ENCODE data around the gene F3. TPM values are rescaled to one million over a fixed set of nuclear protein-coding genes. Genes with fewer than 3 reads are reported as not detected.

The F3 gene
- total RNA-seq, 1 donor from 2014 or later = 62.4 TPM

DNA sequence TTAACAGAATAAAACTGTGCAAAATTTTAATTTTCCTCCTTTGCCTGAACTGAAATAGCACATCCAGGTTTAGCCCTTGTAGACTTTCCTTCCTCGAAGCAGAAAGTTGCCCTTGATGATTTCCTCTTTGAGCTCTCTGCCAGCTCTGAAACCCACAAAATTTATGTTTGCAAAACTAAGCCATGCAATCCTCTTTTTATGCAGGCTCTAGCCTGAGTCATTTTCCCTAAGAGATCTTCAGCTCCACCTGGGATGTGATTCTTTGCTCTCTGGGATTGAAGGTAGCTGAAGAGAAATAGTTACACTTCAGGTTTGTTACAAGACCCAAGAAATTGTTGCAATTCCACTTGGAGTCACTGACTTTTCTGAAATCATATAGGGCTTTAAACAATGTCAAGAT is 1.4 kb upstream of the F3 start:
- Histone ChIP-seq H3K4me1 (peaks cover 38% of the 10 kb centered on the region), H3K27me3 (ENCODE audit: low read depth) (no peaks in the 10 kb centered on the region), H3K36me3 (no peaks in the 10 kb centered on the region), H3K4me3 (peak overlapping the region; percentile 79), H3K9me3 (no peaks in the 10 kb centered on the region), H3K27ac (peak overlapping the region; percentile 88)
- intact Hi-C loops (cut with DNase I) = no loop called here
- TF ChIP-seq, protein P1, sequence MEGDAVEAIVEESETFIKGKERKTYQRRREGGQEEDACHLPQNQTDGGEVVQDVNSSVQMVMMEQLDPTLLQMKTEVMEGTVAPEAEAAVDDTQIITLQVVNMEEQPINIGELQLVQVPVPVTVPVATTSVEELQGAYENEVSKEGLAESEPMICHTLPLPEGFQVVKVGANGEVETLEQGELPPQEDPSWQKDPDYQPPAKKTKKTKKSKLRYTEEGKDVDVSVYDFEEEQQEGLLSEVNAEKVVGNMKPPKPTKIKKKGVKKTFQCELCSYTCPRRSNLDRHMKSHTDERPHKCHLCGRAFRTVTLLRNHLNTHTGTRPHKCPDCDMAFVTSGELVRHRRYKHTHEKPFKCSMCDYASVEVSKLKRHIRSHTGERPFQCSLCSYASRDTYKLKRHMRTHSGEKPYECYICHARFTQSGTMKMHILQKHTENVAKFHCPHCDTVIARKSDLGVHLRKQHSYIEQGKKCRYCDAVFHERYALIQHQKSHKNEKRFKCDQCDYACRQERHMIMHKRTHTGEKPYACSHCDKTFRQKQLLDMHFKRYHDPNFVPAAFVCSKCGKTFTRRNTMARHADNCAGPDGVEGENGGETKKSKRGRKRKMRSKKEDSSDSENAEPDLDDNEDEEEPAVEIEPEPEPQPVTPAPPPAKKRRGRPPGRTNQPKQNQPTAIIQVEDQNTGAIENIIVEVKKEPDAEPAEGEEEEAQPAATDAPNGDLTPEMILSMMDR (IDR thresholded peaks at IDR 0.05) = no peak
- no peak for ATAC-seq
- DNase-seq = no peak

DNA sequence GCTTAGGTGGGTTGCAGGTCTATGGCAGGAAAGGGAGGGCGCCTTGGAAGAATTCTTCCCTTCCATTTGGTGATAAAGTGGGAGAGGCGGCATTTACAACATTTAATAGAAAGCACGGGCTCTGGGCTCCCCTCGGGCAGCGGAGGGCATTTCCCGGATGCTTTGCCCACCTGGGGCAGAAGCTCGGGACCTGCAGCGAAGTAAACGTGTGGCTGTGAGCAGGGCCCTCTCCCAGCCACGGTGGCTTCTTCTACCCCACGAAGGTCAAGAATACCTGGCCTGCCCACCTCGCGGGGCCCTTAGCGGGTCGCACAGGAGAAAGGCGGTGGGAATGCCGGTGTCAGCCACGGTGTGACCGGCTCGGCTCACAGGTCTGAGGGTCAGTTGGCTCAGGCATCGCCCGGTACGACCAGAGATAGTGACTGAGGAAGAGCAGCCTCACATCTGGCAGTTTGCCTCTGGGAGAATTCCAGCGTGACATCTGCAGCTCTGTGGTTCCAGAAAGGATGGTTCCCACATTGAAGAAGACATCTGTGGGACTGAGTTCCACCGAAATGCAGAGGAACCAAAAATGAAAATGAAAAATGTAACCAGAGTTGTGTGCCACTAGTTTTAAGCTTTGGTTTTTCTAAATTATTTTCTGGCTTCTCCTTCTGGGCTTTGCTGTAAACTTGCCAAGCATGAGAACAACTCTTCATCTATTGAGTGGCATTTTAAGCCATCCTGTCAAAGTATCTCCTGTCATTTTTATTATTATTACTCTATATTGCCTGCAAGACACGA is 720 bp upstream of the F3 start:
- H3K27ac ChIP-seq = peak overlapping the region; percentile 88
- intact Hi-C loops (cut with DNase I) = no loop called here
- no peaks in the 10 kb centered on the region for H3K9me3 ChIP-seq
- H3K4me1 ChIP-seq = peaks cover 46% of the 10 kb centered on the region
- ATAC-seq (peak; percentile 13 to 21), DNase-seq (peak; percentile 51)
- no peaks in the 10 kb centered on the region for H3K27me3 ChIP-seq (ENCODE audit: low read depth)
- no peaks in the 10 kb centered on the region for H3K36me3 ChIP-seq
- TF ChIP-seq, protein P1 (IDR thresholded peaks at IDR 0.05) = no peak
- H3K4me3 ChIP-seq = peak overlapping the region; percentile 79

DNA sequence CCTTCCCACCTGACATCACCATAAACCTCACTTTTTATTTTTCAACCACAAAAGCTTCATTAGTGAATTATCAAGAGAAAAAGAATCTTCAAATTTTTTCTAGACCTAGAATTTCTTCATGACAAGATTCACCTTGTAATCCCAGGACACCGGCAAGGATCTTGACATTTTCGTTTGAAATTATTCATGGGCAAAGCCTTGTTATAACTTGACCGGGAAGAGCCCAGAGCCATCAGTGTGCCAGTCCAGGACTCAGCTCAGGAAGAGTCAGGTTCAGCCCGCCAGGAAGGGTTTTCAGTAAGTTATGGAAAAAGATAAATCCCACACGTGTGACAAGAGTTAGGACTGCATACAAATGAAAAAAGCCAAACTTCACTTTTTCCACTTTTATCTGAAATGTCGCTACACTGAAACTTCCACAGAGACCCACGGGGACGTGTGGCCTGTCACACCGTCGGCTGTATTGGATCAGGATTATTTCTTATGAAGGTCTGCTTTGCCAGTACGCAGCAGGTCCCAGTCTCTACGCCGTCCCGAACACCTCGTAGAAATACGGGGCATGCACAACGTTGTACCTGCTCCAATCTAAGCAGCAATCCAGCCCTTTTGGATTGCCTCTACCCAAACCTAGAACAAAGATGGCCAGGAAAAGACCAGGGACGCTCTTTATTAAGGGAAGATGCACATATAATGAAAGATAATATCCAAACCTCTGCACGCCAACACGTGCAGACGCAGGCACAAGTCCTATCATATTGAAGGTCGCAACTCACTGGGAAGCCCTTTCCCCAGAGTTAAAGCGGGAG is 916 bp downstream of the F3 start:
- H3K27ac ChIP-seq = peak overlapping the region; percentile 88
- H3K9me3 ChIP-seq = no peaks in the 10 kb centered on the region
- no peaks in the 10 kb centered on the region for H3K27me3 ChIP-seq (ENCODE audit: low read depth)
- intact Hi-C loops (cut with DNase I) = no loop called here
- TF ChIP-seq, protein P1 (IDR thresholded peaks at IDR 0.05) = no peak
- peaks cover 3% of the 10 kb centered on the region for H3K36me3 ChIP-seq
- H3K4me3 ChIP-seq = peak overlapping the region; percentile 79
- no peak for DNase-seq
- peak in 1 of 2 donors; percentile 14 for ATAC-seq
- H3K4me1 ChIP-seq = peaks cover 58% of the 10 kb centered on the region

- DNase-seq (no peak), ATAC-seq (no peak)
- H3K9me3 ChIP-seq = no peaks in the 10 kb centered on the region
- H3K27ac ChIP-seq = peak overlapping the region; percentile 25
- no peaks in the 10 kb centered on the region for H3K27me3 ChIP-seq (ENCODE audit: low read depth)
- H3K36me3 ChIP-seq = peaks cover 15% of the 10 kb centered on the region
- TF ChIP-seq, protein P1 (IDR thresholded peaks at IDR 0.05) = no peak
- intact Hi-C loops (cut with DNase I) = no loop called here
- peak overlapping the region; percentile 79 for H3K4me3 ChIP-seq
- peaks cover 53% of the 10 kb centered on the region for H3K4me1 ChIP-seq
Observed at GRCh38 chr1:94539496-94539895, 2.1 kb downstream of the F3 start.

- peaks cover 45% of the 10 kb centered on the region for H3K4me1 ChIP-seq
- no peaks in the 10 kb centered on the region for H3K27me3 ChIP-seq (ENCODE audit: low read depth)
- no peak overlapping the region for H3K27ac ChIP-seq
- no peak for ATAC-seq
- TF ChIP-seq, protein P1 (IDR thresholded peaks at IDR 0.05) = no peak
- H3K9me3 ChIP-seq = no peaks in the 10 kb centered on the region
- DNase-seq = no peak
- H3K36me3 ChIP-seq = peaks cover 20% of the 10 kb centered on the region
- intact Hi-C loops (cut with DNase I) = no loop called here
- H3K4me3 ChIP-seq = peak overlapping the region; percentile 79
Observed at GRCh38 chr1:94538243-94538827, 3.2 kb downstream of the F3 start.

Data from lower lobe of right lung (tissue), 2 donors.